T-helper 2 cell treated with Interferon-gamma antibody and Interleukin-4, amounts not matched to agents 5 μg/mL and 100 μg/mL, for 36 hours (primary cell): ENCODE results near the gene SHROOM3.

Experiments used
- DNase-seq: peaks from one replicate; pipeline ENCODE4 v3.0.0; 2021; ENCODE audit warnings: low spot score
- H3K27ac Mint-ChIP-seq: one replicate; pipeline ENCODE4 v1.8.0; 2021; ENCODE audit warnings: mild to moderate bottlenecking, mixed read lengths
- H3K27me3 Mint-ChIP-seq: one replicate; pipeline ENCODE4 v1.8.0; 2021; ENCODE audit warnings: low read depth, mixed read lengths
- H3K36me3 Mint-ChIP-seq: one replicate; pipeline ENCODE4 v1.8.0; 2021; ENCODE audit warnings: low read depth, mixed read lengths
- H3K4me1 Mint-ChIP-seq: one replicate; pipeline ENCODE4 v1.8.0; 2021; ENCODE audit warnings: low read depth, mixed read lengths
- H3K4me3 Mint-ChIP-seq: one replicate; pipeline ENCODE4 v1.8.0; 2022; ENCODE audit warnings: mild to moderate bottlenecking, moderate library complexity, mixed read lengths
- H3K9me3 Mint-ChIP-seq: one replicate; pipeline ENCODE4 v1.8.0; 2021; ENCODE audit warnings: mixed read lengths

SHROOM3 gene

DNA sequence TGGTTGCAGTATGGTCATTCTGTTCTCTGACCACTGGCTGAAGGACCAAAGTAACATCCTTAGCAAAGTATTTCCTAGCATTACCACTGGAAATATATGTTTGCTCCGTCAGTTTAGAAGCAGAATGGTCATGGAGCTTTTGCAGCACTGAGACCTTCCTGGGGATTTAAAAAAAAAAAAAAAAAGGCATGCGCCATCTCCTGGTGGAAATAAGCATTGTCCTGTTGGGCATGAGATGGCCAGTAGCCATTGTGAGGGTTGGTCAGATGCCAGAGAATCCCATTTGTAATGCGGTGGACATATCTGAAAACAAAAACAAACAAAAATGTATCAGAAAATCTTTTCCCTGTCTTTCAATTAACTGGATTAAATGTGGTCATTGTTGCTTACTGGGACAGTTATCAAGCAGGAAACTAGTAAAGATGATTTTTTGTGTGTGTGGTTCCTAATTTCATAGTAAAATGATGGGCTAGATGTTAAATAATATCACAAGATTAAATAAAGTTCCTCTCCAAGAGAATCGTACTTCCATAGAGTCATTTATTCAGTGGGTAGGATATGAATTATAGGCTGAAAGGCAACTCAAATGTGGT is 323.4 kb downstream of the SHROOM3 start:
- DNase-seq: no peak
- Mint-ChIP-seq H3K4me1 (no peaks in the 10 kb centered on the region), H3K9me3 (no peaks in the 10 kb centered on the region), H3K4me3 (no peak overlapping the region), H3K36me3 (no peaks in the 10 kb centered on the region), H3K27ac (no peak overlapping the region), H3K27me3 (peaks cover 15% of the 10 kb centered on the region)

DNA sequence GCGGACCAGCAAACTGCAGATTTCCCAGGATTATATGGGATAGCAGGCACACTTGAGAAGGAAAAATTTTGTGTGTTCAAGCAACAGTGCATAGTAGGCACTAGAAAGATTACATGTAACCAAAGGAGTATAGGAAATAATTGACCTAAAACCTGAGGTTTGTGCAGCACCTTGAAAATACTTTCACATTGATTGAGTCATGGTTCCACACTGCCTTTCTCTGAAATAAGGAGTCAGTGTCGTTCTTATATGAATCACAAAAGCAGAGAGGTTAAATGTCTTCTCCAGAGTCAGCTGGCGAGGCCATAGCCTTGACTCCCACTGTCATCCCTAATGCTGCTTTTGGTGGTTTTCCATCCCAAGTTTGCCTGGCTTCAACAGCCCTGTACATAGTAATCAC is 324.0 kb downstream of the SHROOM3 start:
- no peak for DNase-seq
- no peak overlapping the region for H3K27ac Mint-ChIP-seq
- H3K4me3 Mint-ChIP-seq: no peak overlapping the region
- H3K36me3 Mint-ChIP-seq: no peaks in the 10 kb centered on the region
- H3K27me3 Mint-ChIP-seq: peaks cover 15% of the 10 kb centered on the region
- no peaks in the 10 kb centered on the region for H3K4me1 Mint-ChIP-seq
- no peaks in the 10 kb centered on the region for H3K9me3 Mint-ChIP-seq

DNA sequence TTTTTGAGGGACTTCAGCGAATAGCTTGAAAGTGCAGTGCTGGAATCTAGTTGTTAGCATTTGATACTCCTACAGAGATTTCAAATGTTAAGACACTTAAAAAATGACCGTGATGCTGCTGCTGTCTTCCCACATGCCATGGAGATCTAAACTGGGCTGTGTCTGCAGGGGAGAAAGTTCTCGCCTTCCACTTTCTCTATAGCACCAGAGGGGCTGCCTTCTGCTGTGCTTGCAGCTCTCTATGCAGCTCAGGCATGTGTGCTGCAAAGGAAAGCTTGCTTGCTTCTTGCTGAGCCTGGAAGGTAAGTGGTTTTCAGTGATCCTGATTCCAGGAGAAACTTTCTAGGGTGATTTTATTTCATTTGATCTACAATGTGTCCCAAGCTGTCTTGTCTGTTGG is 325.2 kb downstream of the SHROOM3 start:
- DNase-seq: no peak
- no peak overlapping the region for H3K4me3 Mint-ChIP-seq
- H3K27ac Mint-ChIP-seq: no peak overlapping the region
- no peaks in the 10 kb centered on the region for H3K9me3 Mint-ChIP-seq
- H3K27me3 Mint-ChIP-seq: peaks cover 20% of the 10 kb centered on the region
- H3K4me1 Mint-ChIP-seq: no peaks in the 10 kb centered on the region
- H3K36me3 Mint-ChIP-seq: no peaks in the 10 kb centered on the region

DNA sequence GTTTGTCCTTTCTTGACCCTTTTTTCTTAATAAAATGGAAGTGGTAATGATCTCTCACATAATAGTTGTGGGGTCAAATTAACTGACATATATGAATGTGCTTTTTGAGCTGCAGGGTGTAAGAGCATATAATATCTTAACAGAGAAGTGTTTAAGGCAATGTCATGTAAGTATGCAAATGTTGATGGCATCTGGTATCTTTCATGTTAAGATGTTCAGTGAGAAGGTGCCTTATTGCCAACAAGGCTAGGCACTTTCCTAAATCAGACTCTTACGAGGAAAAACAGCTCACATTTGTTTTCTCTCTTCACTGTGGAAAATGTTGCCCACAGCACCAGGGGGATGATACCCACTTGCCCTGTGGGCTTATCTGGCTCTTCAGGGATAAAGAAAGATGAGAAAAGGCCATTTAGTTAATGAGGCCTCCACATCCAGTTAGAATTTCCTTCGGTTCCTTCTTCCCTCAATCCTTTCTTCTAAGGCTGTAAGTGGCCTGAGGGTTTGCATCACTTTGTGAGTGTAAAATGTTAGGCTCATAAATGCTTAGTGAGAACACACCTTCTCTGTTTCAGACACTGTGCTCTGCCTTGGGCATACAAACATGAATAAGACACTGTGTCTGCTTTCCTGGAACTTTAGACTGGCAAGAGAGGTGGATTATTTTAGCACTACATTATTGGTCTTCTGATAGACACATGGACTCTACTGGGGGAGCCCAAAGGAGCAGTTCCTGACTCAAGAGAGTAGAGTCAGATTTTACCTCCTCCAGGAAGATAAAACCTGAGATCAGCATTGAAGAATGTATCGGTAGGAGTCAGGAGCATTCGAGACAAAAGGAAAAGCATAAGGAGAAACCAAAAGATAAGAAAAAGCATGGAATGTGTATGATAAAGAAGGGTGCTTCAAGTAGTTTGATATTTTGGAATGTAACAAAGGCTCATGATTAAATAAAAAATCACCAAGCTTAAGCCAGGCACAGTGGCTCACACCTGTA is 327.4 kb downstream of the SHROOM3 start:
- H3K36me3 Mint-ChIP-seq: no peaks in the 10 kb centered on the region
- peaks cover 19% of the 10 kb centered on the region for H3K27me3 Mint-ChIP-seq
- DNase-seq: no peak
- no peaks in the 10 kb centered on the region for H3K4me1 Mint-ChIP-seq
- H3K4me3 Mint-ChIP-seq: no peak overlapping the region
- no peaks in the 10 kb centered on the region for H3K9me3 Mint-ChIP-seq
- no peak overlapping the region for H3K27ac Mint-ChIP-seq

DNA sequence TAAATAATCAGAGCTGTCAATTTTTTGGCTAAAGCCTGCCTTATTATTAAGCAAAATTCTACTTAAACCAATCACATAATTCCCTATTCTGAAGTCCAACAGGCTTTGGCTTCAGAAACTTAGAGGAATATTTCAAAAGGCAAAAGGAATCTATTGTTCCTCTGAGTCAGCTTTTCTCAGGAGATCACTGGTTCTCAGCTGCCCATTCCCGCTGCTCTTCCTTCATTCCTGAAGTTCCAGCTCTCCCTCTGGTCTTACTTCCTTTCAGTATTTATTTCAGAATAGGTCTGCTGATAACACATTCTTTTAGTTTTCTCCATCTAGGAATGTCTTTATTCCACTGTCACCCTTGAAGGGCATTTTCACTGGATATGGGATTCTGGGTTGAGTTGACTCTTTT is 329.2 kb downstream of the SHROOM3 start:
- Mint-ChIP-seq H3K27ac (no peak overlapping the region), H3K4me3 (no peak overlapping the region), H3K9me3 (no peaks in the 10 kb centered on the region), H3K27me3 (peaks cover 28% of the 10 kb centered on the region), H3K4me1 (no peaks in the 10 kb centered on the region), H3K36me3 (no peaks in the 10 kb centered on the region)
- no peak for DNase-seq

DNA sequence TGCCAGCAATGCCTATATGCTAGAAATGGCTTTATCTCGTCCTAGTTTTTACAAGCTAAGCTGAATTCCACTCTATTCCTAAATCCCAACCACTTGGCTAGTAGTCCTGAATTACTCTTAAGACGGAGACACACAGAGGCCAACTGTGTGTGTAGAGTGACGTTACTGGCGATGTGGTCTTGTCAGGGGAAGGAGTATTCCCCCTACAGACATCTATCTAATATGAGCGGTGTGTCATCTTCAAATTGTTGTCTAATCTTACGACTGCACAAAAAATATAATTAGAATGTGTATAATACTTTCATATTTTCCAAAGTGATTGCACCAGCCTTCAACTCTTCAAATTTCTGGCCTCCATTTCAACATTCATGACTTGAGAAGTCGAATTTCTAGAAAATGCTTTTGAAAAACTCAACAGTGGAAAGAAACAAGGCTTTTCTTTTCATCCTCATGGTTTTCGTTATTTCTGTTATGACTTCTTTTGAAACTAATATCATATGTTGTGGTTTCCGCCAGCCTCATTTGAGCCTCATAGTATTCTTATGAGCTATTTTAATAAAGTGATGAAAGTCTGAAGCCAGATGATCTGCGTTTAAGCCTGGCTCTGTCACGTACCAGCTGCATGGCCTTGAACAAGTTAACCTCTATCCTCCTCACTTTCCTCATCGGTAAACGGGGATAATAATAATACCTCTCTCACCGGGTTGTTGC is 330.6 kb downstream of the SHROOM3 start:
- H3K27ac Mint-ChIP-seq: no peak overlapping the region
- no peak for DNase-seq
- no peak overlapping the region for H3K4me3 Mint-ChIP-seq
- no peaks in the 10 kb centered on the region for H3K4me1 Mint-ChIP-seq
- peaks cover 28% of the 10 kb centered on the region for H3K27me3 Mint-ChIP-seq
- no peaks in the 10 kb centered on the region for H3K36me3 Mint-ChIP-seq
- H3K9me3 Mint-ChIP-seq: no peaks in the 10 kb centered on the region

DNA sequence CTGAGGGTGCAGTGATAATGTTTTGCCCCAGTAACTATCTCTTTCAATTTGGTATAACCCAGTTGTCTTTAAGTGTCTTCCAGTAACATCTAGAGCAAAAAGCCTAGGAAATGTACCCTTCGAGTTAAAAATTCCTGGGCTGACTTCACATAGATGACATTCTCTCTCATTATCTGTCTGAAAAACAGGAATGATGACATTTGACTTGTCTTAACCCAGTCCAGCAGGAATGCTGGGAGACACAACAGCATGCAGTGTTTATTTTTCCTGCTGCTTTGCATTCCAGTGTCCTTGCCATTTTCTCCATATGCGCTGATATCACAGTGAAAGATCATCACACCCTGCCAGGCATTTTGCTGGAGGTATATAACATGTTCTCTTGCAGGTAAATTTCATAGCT is 333.0 kb downstream of the SHROOM3 start:
- H3K4me3 Mint-ChIP-seq: no peak overlapping the region
- peaks cover 19% of the 10 kb centered on the region for H3K27me3 Mint-ChIP-seq
- no peaks in the 10 kb centered on the region for H3K36me3 Mint-ChIP-seq
- H3K9me3 Mint-ChIP-seq: no peaks in the 10 kb centered on the region
- no peak for DNase-seq
- no peaks in the 10 kb centered on the region for H3K4me1 Mint-ChIP-seq
- no peak overlapping the region for H3K27ac Mint-ChIP-seq

DNA sequence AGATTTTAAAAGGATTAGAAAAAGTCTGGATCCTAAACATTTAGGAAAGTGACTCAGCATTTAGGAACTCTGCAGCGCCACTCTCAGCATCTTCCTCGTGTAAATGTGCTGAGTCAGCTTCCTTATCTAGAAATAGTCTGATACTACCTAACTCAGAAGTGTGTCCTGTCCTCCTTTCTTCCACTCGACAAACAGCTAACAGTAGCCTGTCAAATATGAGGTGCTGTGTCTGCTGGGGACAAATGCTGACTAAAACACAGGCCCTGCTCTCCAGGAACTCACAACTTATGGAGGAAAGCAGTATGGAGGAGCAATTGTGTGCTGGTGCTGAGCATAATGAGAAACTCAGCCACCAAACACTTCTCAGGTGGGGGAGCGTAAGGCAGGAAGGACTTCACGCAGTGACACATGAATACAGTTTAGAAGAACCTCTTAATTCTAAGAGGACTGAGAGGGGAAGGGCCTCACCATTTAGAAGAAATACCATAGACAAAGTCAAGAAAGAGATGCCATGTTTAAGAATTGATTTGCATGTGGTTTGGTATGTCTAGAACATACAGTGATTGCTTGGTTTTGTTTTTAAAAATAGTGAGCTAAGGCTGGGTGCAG is 337.6 kb downstream of the SHROOM3 start:
- Mint-ChIP-seq H3K9me3 (no peaks in the 10 kb centered on the region), H3K4me3 (no peak overlapping the region), H3K36me3 (no peaks in the 10 kb centered on the region), H3K4me1 (no peaks in the 10 kb centered on the region), H3K27me3 (peaks cover 11% of the 10 kb centered on the region), H3K27ac (no peak overlapping the region)
- no peak for DNase-seq

DNA sequence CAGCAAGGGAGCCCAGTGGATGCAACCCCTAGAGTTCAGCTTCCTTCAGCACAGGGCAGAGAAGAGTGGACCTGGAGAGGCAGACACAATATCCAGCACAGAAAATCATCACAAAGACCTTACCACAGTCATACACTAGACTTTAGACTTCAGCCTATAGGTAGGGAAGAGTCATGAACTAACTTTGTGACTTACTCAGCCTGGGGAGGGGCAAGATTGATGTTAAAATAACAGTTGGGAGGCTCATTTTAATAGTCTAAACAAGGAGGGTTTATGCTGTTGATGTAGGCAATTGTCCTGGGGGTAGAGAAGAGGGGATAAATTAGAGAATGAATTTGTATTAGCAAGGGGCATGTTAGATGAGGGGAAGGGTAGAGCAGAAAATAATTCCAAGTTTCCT is 338.7 kb downstream of the SHROOM3 start:
- Mint-ChIP-seq H3K9me3 (no peaks in the 10 kb centered on the region), H3K36me3 (no peaks in the 10 kb centered on the region), H3K4me1 (no peaks in the 10 kb centered on the region), H3K4me3 (no peak overlapping the region), H3K27me3 (peaks cover 5% of the 10 kb centered on the region), H3K27ac (no peak overlapping the region)
- DNase-seq: no peak

DNA sequence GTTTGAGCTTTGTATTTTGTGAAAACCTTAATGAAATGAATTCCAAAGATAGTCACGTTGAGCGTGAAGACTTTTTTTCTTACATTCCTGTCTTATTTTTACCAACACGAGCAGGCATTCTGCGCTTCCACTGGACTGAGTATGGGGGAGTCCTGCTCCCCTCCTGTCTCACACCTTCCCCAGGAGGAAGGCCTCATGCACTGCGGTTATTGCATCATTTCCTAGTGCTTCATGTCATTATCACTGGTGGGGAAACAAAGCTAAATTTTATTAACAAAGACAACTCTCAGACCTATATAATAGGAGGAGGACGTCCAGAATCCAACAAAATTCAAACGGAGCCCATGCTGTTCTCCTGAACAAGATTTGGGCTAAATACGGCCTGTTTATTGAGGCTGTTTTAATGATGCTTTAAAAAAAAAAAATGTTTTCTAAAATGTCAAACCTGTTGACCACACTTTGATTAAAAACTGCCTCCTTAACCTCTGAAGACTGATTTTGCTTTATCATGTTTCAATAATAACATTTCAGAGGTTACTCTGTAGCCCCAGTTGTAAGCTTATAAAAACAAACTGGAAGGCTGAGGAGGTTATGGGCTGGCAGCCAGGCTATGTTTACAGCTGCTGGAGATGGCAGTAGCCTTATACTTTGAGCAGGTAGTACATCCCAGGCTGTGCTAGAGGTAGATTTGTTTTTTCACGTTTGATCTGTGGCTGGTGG is 344.9 kb downstream of the SHROOM3 start:
- Mint-ChIP-seq H3K4me1 (no peaks in the 10 kb centered on the region), H3K36me3 (no peaks in the 10 kb centered on the region), H3K9me3 (no peaks in the 10 kb centered on the region), H3K27ac (no peak overlapping the region), H3K4me3 (no peak overlapping the region), H3K27me3 (no peaks in the 10 kb centered on the region)
- DNase-seq: no peak

DNA sequence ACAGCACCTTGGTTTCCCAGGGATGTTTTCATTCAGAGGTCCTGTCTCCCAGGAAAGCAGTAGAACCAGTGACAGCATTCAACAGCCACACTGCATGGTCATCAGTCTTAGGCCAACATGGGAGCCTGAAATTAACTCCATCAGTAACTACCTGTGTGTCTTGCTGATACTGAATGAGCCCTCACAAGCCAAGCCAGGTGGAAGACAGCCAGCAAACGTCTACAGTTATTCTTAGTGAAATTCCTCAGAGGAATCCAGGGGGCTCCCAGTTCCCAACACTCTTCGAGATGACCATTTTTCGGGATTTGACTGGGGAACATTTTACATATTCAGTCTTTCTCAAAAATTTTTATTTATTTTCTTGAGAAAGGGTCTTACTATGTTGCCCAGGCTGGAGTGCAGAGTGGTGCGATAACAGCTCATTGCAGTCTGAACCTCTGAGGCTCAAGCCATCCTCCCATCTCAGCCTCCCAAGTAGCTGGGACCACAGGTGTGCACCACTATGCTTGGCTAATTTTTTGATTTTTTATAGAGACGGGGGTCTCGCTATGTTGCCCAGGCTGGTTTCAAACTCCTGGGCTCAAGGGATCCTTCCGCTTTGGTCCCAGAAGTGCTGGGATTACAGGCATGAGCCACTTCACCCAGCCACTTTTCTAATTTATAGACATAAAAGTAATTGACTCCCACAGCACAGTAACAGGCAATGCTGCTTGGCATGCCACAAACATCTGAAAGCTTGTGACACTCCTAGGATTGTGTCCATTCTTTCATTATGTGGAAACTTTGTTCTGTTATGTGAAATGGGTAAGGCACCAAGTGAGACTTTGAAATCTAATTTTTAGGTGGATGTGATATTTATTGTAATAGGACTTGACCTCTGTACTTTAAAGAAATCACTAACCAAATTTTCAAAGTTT is 346.0 kb downstream of the SHROOM3 start:
- Mint-ChIP-seq H3K4me3 (no peak overlapping the region), H3K9me3 (no peaks in the 10 kb centered on the region), H3K27me3 (no peaks in the 10 kb centered on the region), H3K27ac (no peak overlapping the region), H3K36me3 (no peaks in the 10 kb centered on the region), H3K4me1 (no peaks in the 10 kb centered on the region)
- DNase-seq: no peak

DNA sequence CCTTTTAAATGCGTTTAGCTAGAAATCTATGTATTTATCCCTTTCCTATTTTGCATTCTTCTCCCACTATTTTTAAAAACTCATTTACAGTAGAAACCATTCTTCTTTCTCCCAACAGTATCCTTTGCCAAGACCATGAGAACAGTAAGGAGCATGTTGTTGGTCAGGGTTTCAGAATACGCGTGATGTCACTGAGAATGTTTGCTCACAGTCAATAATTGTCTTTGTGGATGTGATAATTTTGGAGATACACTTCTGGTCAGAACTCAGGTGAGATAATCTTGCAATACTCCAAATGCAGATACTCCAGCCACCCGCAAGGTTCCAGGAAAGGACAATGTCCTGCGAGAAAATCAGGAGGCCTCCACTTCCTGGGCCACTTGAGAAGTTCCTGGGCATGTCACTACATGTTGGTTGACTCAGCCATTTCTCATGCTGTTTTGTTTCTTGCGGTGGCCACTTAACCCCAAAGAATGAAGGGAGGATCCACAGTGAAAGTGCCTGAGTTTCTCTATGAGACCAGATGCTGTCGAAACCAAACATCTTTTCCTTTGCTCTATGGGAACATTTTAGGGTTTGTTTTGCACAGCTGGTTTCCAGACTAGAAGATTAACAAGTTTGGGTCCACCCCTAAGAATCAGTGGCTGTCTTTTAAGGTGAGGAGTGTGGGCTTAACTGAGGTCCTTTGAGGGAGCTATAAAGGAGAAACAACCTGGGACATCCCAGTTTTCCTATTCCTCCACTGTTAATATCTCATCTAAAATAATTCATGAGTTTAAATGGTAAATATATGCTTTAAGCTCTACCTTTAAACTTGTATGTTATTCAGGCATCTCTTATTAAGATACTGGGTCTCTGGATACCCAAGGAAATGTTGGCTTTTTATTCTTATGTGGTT is 346.9 kb downstream of the SHROOM3 start:
- no peaks in the 10 kb centered on the region for H3K9me3 Mint-ChIP-seq
- no peaks in the 10 kb centered on the region for H3K27me3 Mint-ChIP-seq
- no peaks in the 10 kb centered on the region for H3K36me3 Mint-ChIP-seq
- no peak overlapping the region for H3K4me3 Mint-ChIP-seq
- no peak overlapping the region for H3K27ac Mint-ChIP-seq
- H3K4me1 Mint-ChIP-seq: no peaks in the 10 kb centered on the region
- DNase-seq: no peak
